Measurements from ENCODE around the gene ALK.

Gene ALK

DNA sequence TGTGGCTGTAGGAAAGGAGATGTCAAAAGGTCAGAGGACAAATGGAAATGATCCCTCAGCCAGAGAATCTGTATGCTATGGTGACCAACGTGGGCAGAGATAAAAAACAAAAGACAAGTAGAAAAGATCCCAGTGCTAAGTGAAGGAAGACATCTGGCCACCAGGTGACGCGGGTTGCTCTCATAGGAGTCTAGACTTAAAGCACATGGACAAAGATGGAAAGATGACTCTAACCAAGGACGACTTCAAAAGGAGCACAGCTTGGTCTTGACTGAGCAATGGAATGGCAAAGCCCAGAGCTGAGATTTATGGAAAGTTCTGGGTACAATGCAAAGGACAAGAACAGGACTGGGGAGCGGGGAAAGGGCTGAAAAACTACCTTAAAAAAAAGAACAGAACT, 709.4 kb downstream of the ALK start:
- no peak for DNase-seq

DNA sequence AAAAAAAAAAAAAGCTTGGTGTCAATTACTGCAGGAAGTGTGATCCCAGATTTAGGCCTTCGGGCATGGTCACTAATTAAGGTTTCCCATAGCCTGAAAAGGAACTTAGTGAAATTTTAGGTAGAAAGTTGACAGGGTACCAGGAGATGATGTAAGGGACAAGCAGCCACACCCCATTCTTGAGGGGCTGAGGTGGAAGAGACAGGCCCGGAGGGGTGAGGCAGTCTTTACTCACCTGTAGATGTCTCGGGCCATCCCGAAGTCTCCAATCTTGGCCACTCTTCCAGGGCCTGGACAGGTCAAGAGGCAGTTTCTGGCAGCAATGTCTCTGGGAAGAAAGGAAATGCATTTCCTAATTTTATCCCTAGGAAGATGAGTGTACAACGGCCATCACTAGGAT, 711.8 kb downstream of the ALK start:
- no peak for DNase-seq

DNA sequence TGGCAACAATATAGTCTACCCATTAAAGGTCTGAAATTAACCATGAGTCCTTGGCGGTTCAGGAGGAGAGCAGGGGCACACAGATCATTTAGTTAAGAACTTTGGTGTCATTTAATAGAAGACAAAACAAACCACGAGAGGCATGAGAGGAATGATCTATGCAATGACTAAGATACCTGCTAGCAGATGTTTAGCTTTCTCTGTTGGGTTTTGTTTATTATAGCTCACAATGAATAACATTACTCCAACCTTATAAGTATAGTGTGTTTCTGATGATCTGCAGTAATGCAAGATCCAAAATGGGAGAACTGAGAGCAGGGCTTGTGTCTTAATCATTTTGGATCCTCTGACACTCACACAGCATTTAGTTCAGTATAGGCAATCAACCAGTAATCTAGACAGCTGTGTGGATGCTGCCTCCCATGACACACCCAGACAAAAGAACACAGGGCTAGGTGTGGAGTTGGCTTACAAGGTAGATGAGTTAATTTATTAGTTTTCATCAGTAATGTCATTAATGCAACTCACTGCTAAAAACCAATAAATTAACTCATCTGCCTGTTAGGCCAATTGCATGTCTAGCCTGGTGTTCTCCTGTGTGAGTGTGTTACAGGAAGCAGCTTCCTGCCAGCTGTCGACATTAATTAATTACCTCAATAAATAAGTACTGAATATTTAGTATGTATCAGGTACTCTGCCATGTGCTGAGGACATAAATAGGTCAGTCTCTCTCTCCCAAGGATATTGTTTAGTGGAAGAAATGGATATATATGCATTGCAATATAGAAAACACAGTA, 713.8 kb downstream of the ALK start:
- no peak for DNase-seq

DNA sequence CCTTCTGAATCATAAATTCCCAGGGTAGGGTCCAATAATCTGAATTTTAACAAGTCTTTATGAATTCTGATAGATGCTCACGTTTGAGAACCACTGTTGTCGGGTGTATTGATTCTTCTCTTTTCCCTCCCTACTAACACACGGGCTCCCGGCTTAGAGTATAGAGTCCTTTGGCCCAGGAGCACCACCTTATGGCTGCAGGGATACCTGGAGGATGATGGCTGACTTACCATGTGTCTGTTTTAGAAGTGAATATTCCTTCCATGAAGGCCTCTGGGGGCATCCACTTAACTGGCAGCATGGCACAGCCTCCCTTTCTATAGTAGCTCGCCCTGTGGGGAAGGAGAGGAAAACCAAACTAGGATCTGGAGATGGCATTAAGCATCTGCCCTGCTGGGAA, 714.4 kb downstream of the ALK start:
- DNase-seq, result no peak

DNA sequence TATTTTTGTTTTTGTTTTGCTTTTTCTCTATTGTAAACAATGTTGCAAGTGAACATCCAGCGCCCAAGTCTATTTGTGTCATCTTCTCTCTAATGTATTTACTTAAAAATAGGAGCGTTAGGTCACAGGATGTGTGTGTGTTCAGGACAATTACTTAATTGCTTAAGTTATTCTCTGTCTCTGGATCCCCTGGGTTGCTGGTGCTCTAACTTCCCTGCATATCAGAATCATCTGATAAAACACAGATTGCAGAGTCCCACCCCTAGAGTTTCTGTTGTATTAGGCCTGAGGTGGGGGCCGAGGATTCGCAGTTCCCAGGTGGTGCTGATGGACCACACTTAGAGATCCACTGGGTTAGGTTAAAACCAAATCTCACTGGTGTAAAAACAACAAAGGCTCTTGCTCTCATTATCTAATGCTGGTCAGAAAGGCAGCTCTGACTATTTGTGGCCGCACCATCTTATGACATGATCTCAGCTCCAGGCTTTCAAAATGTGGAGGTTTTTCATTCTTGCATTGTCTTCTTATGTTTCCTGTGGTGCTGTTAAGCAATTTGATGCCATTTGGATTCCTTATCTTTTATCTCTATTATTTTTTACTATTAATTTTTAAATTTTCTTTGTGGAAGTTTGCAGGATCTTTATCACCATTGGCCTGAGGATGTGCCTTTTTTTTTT, 718.4 kb downstream of the ALK start:
- DNase-seq, result no peak

DNA sequence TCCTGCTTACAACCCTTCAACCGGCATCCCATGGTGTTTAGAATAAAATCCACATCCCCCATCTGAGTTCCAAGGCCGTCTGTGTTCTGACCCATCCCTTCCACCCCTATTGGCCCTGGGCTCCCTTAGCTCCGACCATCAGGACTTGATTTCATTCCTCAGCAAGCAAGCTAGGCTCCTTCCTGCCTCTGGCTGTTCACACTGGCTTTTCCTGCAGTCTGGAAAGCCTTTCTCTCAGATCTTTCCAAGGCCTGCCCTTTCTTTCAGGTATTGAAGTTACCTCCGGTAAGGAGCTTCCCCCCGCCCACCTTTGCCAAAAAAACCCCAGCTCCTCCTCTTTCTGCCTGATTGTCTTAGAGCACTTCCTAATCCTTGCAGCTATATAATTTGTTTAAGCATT, 719.4 kb downstream of the ALK start:
- DNase-seq, result no peak

DNA sequence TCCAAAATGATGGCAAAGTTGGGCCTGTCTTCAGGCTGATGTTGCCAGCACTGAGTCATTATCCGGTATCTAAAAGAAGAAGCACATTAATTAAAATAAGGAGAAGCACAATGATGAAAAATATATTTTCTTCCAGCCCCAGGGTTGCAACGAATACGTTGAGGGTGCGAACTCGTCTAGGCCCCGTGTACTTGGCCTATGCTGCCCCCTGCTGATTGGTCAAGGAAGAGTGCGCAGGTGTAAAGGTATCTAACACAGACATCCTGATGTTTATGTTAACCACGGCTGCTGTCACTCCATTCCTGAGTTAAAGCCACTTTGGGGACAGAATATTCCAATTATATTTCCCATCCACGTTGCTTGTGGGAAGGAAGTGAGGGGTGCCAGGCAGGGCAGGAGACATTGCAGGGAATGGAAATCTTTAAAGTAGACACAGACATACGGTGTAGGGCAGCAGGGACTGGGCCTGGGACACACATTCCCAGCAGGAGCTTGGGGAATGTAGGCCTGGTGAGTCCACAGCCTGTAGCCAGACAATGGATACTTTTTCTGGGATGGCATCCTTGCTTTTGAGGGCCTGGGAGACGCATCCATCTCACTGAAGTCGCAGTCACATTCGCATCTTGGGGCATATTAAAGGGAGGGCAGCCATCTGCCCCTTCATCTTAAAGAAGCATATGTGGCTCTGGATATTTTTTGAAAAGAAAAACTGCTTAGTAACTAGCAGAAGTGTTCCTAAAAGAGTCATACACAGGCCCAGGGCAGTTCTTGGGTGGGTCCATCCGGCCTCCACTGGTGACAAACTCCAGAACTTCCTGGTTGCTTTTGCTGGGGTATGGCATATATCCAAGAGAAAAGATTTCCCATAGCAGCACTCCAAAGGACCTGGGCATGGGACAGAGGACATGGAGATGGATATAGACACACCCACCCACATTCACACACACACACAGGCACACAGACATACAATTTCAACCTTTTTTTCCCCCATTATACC, 724.3 kb downstream of the ALK start:
- peak; percentile 70 for DNase-seq

DNA sequence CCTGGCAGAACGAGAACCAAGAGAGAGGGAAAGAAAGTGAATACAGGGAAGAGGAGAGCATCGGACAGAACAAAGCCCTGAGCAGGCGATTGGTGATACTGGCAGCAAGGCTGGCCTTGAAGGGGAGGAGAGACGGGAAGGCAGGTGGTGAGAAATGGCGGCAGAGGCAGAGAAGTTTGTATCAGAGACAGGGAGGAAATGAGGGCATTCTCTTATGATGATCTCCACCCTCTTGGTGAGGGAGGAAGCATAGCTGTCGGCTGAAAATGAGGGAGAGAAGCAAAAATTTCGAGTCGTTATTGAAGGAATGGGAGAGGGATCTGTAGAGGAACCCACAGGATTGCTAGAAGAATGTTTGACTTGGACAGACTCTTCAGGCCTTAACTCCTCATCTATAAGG, 725.6 kb downstream of the ALK start:
- DNase-seq, result no peak

DNA sequence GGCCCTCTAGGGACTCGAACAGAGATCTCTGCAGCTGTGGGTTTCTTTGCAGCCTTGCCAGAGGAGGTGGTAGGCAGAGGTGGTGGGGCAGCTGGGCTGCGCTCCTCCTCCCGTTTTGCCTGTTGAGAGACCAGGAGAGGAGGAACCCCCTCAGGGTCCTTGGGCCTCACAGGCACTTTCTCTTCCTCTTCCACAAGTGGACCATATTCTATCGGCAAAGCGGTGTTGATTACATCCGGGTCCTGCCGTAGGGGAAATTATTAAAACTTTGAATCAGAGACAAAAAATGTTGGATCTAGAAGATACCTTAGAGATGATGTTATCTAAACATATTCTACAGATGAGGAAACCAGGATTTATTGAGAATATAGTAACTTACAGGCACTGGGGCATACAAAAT, 727.7 kb downstream of the ALK start:
- no peak for DNase-seq

DNA sequence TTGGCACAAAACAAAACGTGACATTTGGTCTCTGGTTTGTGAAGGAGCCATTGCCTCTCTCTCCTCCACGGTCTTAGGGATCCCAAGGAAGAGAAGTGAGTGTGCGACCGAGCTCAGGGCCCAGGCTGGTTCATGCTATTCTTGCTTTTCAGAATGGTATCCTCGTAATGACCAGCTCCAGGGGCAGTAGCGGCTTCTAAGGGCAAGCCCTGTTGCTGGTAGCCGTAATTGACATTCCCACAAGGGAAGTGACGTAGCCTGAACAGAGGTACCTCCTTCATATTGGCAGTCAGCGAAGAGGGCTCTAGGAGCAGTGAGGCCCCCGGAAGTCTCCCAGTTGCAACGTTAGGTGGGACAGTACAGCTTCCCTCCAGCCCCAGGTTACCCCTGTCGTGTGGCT, 728.3 kb downstream of the ALK start:
- no peak for DNase-seq

DNA sequence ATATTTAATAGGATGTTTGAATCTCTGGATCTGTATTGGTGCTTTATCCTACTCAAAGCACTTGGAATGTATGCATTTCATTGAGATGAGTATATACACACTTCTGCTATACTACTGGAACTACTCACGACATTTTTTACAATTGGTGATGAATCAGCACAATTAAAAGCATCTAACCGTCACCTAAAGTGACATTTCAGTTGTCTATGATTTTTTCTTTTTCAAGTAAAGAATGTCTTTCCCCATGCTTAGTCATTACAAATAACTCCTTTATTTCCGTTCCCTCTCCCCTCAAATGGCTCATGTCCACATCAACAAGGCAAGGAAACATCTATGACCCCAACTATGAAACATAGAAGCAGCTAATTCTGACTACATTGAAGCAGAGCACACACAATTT, 728.9 kb downstream of the ALK start:
- no peak for DNase-seq

DNA sequence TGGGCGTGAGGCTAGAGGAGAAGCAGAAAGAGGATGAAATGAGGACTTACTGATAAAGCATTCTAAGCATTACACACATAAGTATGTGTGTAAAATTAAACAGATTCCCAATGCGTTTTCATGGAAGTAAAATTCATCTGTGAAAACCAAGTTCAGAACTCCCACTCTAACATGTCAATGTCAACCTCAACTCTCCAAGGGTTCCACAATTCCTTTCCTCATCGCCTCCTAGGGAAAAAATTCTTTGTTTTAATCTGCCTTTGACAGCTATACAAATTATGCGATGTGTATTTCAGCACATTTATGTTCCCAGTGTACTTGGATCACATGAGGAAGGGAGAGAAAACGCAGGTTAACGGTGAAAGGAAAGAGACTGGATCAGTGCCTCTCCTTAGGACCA, 729.6 kb downstream of the ALK start:
- DNase-seq, result no peak

DNA sequence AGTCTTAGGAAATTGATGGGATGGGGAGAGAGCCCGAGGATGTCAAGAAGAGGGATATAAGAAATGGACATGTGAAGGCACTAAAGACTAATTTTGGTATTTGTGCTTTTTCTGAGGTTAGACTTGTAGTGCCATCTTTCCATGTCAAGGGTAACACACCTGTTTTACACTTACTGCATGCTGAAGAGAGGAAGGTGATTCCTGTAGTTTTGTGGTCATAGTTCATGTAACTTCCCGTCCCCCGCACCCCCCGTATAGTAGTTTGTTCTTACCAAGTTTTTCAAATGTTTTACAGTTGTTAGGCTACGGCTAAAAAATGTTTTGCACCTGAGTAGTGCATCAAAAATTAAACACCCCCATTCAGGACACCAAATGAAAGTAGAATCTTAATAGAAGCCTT, 732.3 kb downstream of the ALK start:
- DNase-seq, result no peak

DNA sequence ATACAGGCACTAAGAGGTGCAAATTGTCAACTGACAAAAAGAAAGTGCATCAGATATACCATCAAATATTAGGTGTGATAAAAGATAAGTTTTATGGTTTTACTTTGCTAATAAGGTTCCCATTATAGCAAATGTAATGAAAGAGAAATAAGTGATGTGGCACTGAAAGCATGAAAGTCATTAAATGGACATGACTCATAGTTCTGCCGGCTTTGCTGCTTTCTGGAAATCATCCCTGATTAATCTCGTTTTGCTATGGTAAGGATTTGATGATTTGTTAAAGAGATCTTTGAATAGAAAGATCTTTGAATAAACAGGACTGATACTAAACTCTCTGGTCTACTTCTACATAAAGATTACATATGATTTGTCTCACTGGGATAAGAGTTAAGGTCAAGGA, 733.5 kb downstream of the ALK start:
- DNase-seq, result no peak

DNA sequence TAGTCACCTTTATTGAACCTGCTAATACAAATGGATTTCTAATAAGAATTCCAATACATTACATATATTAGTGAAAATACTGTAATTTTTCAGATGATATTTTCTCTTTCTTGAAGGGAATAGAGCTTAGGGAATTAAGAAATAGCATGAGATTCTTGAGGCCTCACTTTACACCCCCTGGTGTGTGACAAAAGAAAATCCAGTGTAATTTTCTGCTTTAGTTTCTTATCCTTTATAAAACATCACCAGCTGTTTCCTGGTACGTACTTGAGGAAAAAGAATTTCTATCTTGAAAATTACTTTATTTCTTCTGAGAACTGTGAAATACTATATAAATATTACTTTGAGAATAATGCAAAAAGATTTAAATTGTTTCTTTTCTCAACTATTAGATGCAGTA, 734.6 kb downstream of the ALK start:
- DNase-seq, result no peak

DNA sequence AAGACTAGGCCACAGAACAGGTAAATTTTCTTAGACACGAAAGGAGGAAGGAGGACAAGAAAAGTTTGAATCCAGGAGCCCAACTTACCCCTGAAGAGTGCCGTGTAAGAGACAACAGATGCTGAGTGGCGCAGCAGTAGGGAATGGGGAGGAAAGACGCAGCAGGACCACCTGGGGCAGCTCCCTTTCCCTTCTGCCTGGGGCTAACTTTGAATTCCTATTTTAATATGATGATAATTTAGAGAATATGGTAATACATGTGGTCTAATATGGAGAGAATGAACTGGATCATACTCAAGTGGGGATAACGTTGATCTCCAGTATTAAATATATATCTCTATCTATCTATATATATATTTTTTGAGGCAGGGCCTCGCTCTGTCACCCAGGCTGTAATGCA, 736.9 kb downstream of the ALK start:
- DNase-seq, result no peak

DNA sequence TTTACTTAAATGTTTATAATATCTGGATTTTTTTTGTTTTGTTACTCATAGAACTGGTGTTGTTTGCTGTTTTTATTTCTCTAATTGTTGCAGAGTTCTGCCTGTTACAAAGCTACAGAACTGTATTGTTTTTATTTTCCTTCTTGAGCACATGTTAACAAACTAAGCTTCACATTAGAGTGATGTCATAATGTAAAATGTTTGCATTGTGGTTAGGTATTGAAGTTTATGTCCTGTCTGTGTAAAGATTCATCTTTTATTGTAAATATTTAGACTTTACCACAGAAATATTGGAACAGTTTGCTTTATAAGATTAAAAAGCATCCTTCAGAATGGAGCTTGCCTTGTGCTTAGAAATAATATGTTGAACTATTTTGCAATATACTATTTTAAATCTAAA, 738.5 kb downstream of the ALK start:
- DNase-seq, result no peak

DNA sequence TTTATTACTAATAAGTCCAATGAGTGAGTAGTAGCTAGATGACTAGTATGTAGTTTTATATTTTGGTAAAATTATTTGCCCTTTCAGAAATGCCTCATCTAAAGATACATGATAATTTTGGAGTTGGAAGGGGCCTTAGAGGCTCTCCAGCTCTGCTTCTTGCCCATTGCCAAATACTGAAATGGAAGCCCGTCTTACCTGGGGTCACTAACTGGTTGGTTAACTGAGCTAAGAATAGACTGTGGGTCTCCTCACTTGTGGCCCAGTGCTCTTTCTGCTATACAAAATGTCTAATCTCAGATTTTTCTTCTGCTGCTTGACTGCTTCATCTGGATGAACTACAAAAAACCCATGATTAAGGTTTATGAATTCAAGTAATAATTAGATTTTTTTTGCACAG, 739.1 kb downstream of the ALK start:
- no peak for DNase-seq

DNA sequence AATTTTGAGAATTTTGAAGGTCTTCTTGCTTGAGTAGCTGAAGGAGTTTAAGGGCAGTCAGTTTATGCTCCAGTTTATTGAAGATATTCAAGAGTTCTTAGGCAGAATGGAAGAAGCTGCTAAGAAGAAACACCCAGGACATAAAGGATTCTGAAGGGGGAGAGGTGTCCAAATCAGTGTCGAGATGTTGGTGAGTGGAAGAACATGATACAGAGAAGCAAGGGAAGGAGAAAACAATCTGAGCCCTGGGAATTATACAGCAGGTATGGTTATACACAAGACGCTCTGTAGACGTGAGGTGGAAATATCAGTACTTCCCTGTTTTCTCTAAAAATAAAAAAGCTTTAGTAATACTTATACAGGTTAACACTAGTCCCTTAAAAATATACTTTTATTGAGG, 746.0 kb downstream of the ALK start:
- no peak for DNase-seq

DNA sequence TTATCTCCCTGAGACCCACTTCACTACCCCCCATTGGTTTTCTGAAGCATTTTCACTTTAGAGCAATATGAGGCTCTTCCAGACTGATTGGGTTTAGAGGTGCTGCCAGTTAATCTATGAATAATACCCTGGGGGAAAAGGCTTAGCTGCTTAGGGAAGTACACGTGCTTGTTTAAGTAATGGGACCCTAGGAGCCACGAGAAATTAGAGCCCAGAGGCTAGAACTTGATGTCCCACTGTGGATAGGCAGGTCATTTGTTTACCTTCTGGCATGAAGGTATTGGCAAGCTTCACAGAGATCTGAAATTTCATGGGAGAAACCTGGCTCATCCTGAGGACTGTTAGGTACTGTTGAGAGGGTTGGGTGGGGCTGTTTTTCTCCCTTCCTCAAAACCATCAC, 746.4 kb downstream of the ALK start:
- DNase-seq, result no peak

DNA sequence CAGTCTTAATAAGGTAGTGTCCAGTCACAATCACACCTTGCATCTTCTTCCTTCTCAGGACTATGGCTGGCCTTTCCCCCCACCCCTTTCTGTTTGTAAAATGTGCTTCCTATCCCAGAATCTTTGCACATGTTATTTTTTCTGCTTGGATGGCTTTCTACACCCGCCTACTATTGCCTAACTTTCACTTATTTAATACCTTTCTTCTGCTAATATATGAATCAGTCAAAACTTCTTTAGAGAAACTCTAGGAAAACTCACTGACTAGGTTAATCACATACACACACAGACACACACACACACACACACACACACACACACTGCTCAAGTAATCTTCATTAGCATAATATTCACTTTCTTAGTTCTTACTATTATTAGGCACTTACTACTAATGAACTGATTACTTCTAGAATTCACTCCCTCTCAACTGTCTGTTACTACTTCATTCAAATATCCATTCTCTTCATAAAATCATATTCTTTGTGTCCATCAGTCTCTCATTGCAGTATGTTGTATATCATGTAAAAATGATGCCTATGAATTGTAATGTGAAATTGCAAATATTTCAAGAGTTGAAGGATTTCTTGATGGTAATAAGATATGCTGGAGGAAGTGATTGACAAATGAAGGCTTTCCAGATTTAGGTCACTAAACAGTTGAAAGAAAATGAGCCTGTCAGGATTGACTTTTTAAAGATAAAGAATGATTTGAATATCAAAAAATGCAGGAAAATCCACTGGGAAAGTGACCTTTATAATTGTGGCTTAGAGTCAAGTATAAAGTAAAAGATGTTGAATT, 754.9 kb downstream of the ALK start:
- DNase-seq, result no peak

DNA sequence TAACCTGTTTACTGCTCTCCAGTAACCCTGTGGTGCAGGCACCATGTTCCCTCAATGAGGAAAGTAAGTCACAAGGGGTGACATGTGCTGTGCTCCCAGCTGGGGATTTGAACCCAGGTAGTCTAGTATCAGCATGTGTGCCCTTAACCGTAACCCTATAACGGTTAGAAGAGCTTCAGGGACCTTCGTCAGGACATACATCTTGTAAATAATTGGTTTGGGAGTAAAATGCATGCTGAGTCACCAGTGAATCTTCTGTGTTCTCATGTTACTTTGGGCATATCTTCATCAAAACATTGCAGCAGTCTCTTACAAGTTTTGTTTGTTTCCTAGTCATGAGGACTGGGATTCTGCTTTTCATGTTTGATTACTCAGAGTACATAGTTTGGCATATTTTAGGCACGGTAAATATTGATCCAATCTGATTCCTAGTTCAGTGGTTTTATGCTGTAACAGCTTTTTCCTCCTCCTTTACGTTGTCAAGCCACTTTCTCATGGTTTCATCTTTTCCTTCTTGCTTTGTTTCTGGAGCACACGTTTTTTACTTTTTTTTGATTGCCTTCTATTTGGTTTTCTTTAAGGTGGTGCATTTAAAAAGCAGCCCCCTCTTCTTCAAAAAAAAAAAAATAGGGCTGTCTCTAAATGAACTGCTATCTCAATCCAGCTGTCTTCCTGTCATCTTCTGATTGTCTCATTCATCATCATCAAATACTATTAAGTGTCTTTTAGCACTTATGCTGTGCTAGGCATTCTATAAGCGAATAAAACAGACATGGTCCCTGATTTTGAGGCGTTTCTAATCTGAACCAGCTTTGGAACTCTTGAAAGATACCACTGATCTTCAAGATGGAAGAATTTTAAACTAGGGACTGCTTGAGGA, 755.8 kb downstream of the ALK start:
- no peak for DNase-seq
